Gastroesophageal sphincter (tissue), 4 donors: ENCODE data around the gene LRRC53. TPM values are rescaled to one million over a fixed set of nuclear protein-coding genes. Genes with fewer than 3 reads are reported as not detected.

Experiments
- ATAC-seq: fragments of 150-250 bp; one replicate; pipeline ENCODE4 v1.9.1; 2016; ENCODE audit warnings: mild to moderate bottlenecking, moderate library complexity
- H3K27ac ChIP-seq, 4 donors: fragments of 200-600 bp; sonication (generic) in 3 of 4; 1 replicate in 3 of 4; 2 replicates in 1 of 4; pipeline ENCODE4 v1.5.1; 2016 to 2019
- H3K27me3 ChIP-seq: fragments of 200-600 bp; sonication (generic); one replicate; pipeline ENCODE4 v1.5.1; 2019
- H3K36me3 ChIP-seq, 2 donors: fragments of 200-600 bp; sonication (generic); one replicate each; pipeline ENCODE4 v1.5.1; 2019; ENCODE audit warnings: control low read depth in 1 of 2
- H3K4me1 ChIP-seq, 3 donors: fragments of 200-600 bp; sonication (generic); 1 replicate in 2 of 3; 2 replicates in 1 of 3; pipeline ENCODE4 v1.5.1; 2016 to 2019; ENCODE audit warnings: control low read depth in 2 of 3
- H3K4me3 ChIP-seq, 2 donors: fragments of 200-600 bp; sonication (generic); one replicate each; pipeline ENCODE4 v1.5.1; 2019; ENCODE audit warnings: mild to moderate bottlenecking in 1 of 2, moderate library complexity in 1 of 2
- H3K9me3 ChIP-seq, 3 donors: fragments of 200-600 bp; sonication (generic); one replicate each; pipeline ENCODE4 v1.5.1; 2017 to 2019; ENCODE audit warnings: control low read depth in 2 of 3
- CTCF ChIP-seq, 4 experiments: fragments of 200-600 bp in 2 of 4; fragments of 450-650 bp in 2 of 4; sonication (generic) in 1 of 4; IDR thresholded peaks; one replicate each; pipeline ENCODE4 v1.5.1; 2017 to 2019; ENCODE audit warnings: antibody characterized with exemption in 4 of 4, mild to moderate bottlenecking in 2 of 4, moderate library complexity in 2 of 4
- EP300 ChIP-seq: sonication (generic); formaldehyde crosslinking; IDR thresholded peaks from one replicate; pipeline ENCODE4 v1.6.1; 2017; ENCODE audit warnings: antibody characterized with exemption, mild to moderate bottlenecking
- POLR2A ChIP-seq, 2 donors: fragments of 450-650 bp; IDR thresholded peaks; one replicate each; pipeline ENCODE4 v1.6.1; 2017; ENCODE audit warnings: antibody characterized with exemption in 2 of 2, mild to moderate bottlenecking in 2 of 2, moderate library complexity in 1 of 2
- POLR2AphosphoS5 ChIP-seq: sonication (generic); formaldehyde crosslinking; IDR thresholded peaks from one replicate; pipeline ENCODE4 v1.6.1; 2017; ENCODE audit warnings: antibody characterized with exemption
- whole genome bisulfite sequencing, 2 donors: methylation state at CpG; one replicate each; pipeline ENCODE4 v1.1.5; 2018; ENCODE audit warnings: low coverage in 1 of 2; 5-methylcytosine and 5-hydroxymethylcytosine counted together
- total RNA-seq, 4 donors: library from RNA; depleted of rRNA; stranded (reverse); fragments of >200 nt; gene quantifications; one replicate each; pipeline ENCODE4 v1.1.0, GENCODE V29; 2016

The LRRC53 gene
- total RNA-seq, 4 donors from 2014 or later = not detected

- H3K4me1 ChIP-seq = peaks cover 0 to 16% (median 0%) of the 10 kb centered on the region in 3 donors
- H3K9me3 ChIP-seq = no peaks in the 10 kb centered on the region
- no peak overlapping the region for H3K4me3 ChIP-seq
- H3K27ac ChIP-seq = no peak overlapping the region
- no peak for TF ChIP-seq POLR2AphosphoS5
- no peak for TF ChIP-seq POLR2A (IDR thresholded peaks at IDR 0.05)
- TF ChIP-seq CTCF (IDR thresholded peaks at IDR 0.05) = no peak
- no peak for TF ChIP-seq EP300
- H3K36me3 ChIP-seq = no peaks in the 10 kb centered on the region
- ATAC-seq = no peak
- 42 to 54% methylated on average over 6 of the region's 6 CpGs for WGBS, 2 donors
- H3K27me3 ChIP-seq = no peaks in the 10 kb centered on the region
Observed at GRCh38 chr1:74425676-74426075, 86.7 kb downstream of the LRRC53 start.

GRCh38 chr1:74423471-74423870, 88.9 kb downstream of the LRRC53 start:
- Histone ChIP-seq H3K27me3 (no peaks in the 10 kb centered on the region), H3K36me3 (no peaks in the 10 kb centered on the region), H3K9me3 (no peaks in the 10 kb centered on the region), H3K4me3 (no peak overlapping the region), H3K4me1 (peaks cover 0 to 16% (median 0%) of the 10 kb centered on the region in 3 donors), H3K27ac (no peak overlapping the region)
- TF ChIP-seq POLR2AphosphoS5 = no peak
- no peak for TF ChIP-seq POLR2A (IDR thresholded peaks at IDR 0.05)
- no peak for TF ChIP-seq CTCF (IDR thresholded peaks at IDR 0.05)
- TF ChIP-seq EP300 = no peak
- ATAC-seq = no peak
- WGBS, 2 donors = 82 to 94% methylated on average over 2 of the region's 2 CpGs

GRCh38 chr1:74422421-74423292, 89.8 kb downstream of the LRRC53 start:
- peaks cover 0 to 16% (median 0%) of the 10 kb centered on the region in 3 donors for H3K4me1 ChIP-seq
- no peaks in the 10 kb centered on the region for H3K36me3 ChIP-seq
- H3K27me3 ChIP-seq = no peaks in the 10 kb centered on the region
- H3K4me3 ChIP-seq = no peak overlapping the region
- no peak overlapping the region for H3K27ac ChIP-seq
- 77 to 82% methylated on average over 4 of the region's 4 CpGs for WGBS, 2 donors
- no peaks in the 10 kb centered on the region for H3K9me3 ChIP-seq
- TF ChIP-seq POLR2A (IDR thresholded peaks at IDR 0.05) = no peak
- ATAC-seq = no peak

- Histone ChIP-seq H3K9me3 (no peaks in the 10 kb centered on the region), H3K36me3 (no peaks in the 10 kb centered on the region), H3K27me3 (no peaks in the 10 kb centered on the region), H3K27ac (no peak overlapping the region), H3K4me1 (peaks cover 0 to 2% (median 0%) of the 10 kb centered on the region in 3 donors), H3K4me3 (no peak overlapping the region)
- TF ChIP-seq CTCF (IDR thresholded peaks at IDR 0.05) (no peak), POLR2AphosphoS5 (no peak)
- 39 to 63% methylated on average over 2 of the region's 2 CpGs for WGBS, 2 donors
- no peak for ATAC-seq
Observed at GRCh38 chr1:74420467-74420866, 91.9 kb downstream of the LRRC53 start.

Other genes starting within 250 kb of the LRRC53 start
- gene ERICH3, start 161.2 kb upstream of the LRRC53 start, total RNA-seq = under 1 TPM in 1 of 4 donors, not detected in 3; 0.13 TPM
- 10 to 100 TPM; 43.8 to 79.7 (median 64.8) TPM for gene CRYZ, start 220.4 kb upstream of the LRRC53 start, total RNA-seq
- 10 to 100 TPM; 20.3 to 37.8 (median 31.2) TPM for gene TYW3, start 220.5 kb upstream of the LRRC53 start, total RNA-seq